Measurements from ENCODE around the gene ZC3H10.

DNA sequence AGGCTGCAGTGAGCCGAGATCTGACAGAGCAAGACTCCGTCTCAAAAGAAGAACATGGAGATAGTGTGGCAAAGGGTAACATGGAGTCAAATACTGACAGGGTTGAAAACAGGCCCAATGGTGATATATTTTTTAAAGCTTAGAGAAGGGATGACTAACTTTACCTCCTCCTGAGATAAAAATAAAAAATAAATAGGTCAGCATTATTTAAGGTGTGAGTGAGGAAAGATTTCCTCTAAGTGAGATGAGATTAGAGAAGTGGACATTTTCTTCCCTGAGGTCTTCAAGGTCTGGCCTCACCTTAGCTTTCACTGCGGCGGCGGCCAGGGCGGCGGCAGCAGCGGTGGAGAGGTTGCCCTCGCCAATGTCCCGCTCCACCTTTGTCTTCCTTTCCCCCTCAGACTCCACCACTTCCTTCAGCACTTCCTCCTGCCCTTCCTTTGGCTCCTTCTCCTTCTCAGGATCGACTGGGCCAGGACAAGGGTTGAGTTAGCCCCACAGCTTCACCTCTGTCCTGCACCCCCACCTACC, 51.2 kb downstream of the ZC3H10 start:
- TF ChIP-seq, protein P1, sequence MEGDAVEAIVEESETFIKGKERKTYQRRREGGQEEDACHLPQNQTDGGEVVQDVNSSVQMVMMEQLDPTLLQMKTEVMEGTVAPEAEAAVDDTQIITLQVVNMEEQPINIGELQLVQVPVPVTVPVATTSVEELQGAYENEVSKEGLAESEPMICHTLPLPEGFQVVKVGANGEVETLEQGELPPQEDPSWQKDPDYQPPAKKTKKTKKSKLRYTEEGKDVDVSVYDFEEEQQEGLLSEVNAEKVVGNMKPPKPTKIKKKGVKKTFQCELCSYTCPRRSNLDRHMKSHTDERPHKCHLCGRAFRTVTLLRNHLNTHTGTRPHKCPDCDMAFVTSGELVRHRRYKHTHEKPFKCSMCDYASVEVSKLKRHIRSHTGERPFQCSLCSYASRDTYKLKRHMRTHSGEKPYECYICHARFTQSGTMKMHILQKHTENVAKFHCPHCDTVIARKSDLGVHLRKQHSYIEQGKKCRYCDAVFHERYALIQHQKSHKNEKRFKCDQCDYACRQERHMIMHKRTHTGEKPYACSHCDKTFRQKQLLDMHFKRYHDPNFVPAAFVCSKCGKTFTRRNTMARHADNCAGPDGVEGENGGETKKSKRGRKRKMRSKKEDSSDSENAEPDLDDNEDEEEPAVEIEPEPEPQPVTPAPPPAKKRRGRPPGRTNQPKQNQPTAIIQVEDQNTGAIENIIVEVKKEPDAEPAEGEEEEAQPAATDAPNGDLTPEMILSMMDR (IDR thresholded peaks at IDR 0.05) = no peak
- no peak for TF ChIP-seq POLR2A (IDR thresholded peaks at IDR 0.05)

Data from body of pancreas (tissue), 4 donors.